A673 (cell line): ENCODE results near the gene TMED10.

Source experiments
- EZH2 ChIP-seq: fragments of 200-600 bp; sonication (generic); IDR thresholded peaks from 2 replicates; pipeline ENCODE4 v1.6.1; 2017; ENCODE audit warnings: borderline replicate concordance, low read depth, mild to moderate bottlenecking, mixed read lengths, antibody characterized with exemption, low read length; ENCODE audit not compliant: poor library complexity, severe bottlenecking
- TF ChIP-seq, protein P1 (sequence below): fragments of 300-800, 200-600 bp; sonication (generic); conservative IDR thresholded peaks from 2 replicates; pipeline ENCODE4 v1.5.1; 2017; ENCODE audit warnings: low read depth, mild to moderate bottlenecking, antibody characterized with exemption, low read length, moderate library complexity, mixed read lengths

DNA sequence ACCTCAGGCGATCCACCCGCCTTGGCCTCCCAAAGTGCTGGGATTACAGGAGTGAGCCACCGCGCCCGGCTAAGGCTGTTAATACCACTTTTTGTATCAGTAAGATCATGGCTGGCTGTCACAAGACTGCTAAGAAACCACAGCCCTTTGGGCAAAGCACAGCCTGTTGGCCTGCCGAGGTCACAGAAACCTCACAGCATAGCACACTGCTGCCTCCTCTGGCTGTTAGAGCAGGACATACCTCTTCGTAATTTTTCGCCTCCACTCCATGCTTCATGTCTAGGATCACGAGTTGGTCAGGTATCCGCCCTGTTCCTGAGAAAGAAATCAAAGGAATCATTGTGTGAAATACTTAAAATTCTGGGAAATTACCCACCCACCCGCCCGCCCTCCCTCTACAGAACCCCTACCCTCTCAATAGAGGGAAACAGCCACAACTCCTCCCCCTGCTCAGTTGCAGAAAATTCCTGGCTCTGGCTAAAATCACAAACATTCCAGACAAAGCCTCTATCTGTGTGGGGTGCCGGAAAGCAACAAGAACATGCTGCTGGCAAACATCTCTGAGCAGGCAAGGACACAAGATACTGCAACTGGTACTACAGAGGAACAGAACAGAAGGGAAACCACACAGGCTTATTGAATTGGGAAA lies 28.9 kb downstream of the TMED10 start:
- TF ChIP-seq, protein P1, sequence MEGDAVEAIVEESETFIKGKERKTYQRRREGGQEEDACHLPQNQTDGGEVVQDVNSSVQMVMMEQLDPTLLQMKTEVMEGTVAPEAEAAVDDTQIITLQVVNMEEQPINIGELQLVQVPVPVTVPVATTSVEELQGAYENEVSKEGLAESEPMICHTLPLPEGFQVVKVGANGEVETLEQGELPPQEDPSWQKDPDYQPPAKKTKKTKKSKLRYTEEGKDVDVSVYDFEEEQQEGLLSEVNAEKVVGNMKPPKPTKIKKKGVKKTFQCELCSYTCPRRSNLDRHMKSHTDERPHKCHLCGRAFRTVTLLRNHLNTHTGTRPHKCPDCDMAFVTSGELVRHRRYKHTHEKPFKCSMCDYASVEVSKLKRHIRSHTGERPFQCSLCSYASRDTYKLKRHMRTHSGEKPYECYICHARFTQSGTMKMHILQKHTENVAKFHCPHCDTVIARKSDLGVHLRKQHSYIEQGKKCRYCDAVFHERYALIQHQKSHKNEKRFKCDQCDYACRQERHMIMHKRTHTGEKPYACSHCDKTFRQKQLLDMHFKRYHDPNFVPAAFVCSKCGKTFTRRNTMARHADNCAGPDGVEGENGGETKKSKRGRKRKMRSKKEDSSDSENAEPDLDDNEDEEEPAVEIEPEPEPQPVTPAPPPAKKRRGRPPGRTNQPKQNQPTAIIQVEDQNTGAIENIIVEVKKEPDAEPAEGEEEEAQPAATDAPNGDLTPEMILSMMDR: 0 out of 2 replicates have a peak, but pooled peaks have one; percentile 23
- no peak for TF ChIP-seq EZH2
